Activated CD4-positive, alpha-beta T cell treated with anti-CD3 and anti-CD28 coated beads, Interleukin-2, amount 50 U/mL, for 48 hours (primary cell): Measurements from ENCODE around the gene DNAH10.

ENCODE experiments used
- DNase-seq, 2 experiments: peaks; one replicate each; pipeline ENCODE4 v3.0.0-alpha.2; 2020

Gene DNAH10

DNA sequence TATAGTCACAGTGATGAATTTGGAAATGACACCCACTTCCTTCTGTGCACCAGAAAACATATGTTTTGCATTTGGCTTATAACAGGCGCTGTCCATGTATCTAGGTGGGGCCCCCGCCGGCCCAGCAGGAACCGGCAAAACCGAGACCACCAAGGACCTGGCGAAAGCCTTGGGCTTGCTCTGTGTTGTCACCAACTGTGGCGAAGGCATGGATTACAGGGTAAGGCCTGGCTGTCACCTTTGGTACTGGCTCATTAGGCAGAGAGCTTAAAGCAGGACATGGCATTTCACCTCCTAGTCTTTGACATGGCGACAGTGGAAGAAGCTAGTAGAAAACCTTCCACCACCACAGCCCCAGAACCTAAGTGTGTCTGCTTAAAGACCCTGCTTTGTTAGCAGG is 85.8 kb downstream of the DNAH10 start:
- no peak for DNase-seq

DNA sequence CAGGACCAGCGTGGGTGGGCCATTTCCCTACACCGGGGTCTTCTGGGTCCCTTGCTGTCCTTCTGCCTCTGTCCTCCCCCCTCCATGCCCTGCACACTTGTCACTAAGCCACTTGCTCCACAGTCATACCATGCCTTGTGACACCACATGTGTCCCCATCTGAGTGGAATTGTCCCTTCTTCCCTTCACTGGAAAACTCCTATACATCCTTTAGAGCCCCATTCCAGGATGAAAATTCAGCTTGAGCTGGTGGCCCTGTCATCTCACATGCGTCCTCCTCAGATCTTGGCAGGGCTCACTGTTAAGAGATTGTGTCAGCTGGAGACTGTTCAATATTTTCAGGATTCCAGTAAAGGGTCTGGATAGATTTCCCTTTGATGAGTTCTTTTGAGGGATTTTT is 87.4 kb downstream of the DNAH10 start:
- no peak for DNase-seq

DNA sequence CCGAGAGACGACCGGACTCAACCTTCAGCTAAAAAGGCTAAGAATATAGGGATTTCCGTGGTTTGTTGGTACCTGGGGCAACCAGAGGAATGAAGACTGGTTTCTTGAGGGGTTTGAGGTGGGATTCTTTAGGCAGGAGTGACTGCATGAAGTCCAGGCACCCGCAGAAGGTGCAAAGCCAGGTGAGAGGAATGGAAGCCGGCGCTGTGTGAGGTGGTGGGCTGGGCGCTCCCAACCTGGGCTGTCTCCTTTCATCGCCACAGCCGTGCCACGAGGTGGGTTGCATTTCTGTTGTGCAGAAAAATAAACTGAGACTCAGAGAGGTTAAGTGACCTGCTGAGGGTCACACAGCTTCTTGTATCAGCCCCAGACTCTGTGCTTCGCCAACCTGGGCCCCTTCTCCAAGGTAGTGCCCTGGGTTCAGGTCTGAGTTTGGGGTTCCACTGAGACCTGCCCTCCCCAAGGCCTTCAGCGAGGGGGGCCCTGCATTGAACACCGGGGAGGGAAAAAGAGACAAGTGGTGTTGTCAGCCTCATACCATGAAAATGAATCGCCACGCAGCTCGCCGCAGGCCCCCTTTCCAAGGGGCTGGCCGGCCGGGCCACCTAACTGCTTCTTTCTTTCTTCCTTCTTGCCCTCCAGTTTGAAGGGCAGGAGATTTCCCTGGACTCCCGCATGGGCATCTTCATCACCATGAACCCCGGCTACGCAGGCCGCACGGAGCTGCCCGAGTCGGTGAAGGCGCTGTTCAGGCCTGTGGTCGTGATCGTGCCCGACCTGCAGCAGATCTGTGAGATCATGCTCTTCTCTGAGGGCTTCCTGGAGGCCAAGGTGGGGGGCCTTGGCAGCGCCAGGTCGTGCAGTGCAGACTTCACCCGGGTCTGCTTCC is 88.4 kb downstream of the DNAH10 start:
- DNase-seq, result no peak

DNA sequence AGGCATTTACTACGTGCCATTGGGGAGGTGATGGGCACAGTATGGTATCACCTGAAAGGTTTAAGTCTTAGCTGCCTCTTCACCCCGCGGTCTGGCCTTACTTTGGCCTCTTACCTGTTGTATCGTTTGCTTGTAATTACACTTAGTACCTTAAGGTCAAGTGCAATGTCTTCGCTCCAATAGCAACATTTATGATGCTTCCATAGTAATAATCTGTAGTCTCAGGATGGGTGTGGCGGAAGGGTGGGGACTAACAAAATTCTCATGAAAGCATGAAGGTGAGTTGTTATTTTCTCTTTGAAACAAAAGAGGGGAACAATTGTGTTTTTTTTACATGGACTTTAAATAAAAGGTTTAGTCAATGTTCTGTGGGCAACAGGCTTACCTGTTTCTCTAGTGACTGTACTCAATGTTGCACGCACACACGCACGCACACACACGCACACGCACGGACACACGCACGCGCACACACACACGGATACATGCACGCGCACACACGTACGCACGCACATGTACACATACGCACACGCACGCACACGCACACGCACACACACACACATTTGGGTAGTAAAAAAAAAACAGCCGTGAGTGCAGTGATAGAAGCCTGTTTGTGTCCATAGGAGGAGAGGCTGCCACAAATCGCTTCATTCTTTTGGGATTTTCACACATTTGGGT is 91.4 kb downstream of the DNAH10 start:
- DNase-seq, result no peak

DNA sequence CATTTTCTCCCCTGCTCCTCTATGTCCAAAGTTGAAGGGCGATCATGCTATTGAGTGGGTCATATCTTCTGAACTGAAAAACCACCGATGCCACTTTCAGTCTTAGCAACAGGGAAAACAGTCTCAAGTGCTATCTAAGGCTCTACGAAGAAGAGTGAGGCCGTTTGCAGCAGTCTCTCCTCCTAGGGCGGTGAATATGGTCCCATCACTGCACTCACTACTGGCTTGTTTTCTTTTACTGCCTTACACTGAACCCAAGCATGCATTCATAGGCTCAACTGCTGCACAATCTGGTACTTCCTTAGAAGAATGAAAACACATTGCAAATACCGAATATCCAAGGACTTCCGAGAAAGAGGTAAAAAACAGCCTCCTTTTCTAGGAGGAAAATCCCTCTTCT is 92.1 kb downstream of the DNAH10 start:
- DNase-seq, result no peak

DNA sequence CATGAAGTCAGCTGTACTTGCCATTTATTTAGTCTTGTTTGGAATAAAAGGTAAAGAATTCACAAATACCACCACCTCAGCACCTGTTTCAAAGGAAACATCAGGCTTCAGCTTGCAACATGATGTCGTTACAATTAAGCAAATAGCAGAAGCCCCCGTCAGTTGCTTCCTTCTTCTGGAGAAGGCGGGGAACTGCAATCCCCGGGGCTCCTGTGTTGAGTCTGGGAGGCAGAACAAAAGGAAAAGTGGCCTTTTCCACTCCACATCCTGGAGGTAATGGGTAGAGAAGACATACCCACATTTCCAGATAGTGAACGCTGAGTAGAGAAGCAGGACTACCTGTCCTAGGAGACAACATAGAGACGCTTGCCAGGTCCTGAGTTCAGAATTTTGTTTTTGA is 92.8 kb downstream of the DNAH10 start:
- no peak for DNase-seq

DNA sequence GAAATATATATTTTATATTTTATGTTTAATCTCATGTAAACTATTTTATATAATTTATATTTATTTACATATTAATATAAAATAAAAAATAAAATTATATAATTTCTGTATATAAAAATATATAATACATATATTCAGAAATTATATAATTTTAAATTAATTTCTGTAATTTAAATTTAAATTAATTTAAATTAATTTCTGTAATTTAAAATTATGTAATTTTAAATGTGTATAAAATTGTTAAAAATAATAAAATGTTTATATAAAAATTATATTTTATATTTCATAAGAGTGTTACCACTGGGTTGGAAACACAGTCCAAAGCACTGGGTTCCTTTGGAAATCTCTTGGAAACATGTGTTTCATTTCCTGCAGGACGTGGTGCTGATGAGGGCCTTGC is 94.6 kb downstream of the DNAH10 start:
- no peak for DNase-seq

DNA sequence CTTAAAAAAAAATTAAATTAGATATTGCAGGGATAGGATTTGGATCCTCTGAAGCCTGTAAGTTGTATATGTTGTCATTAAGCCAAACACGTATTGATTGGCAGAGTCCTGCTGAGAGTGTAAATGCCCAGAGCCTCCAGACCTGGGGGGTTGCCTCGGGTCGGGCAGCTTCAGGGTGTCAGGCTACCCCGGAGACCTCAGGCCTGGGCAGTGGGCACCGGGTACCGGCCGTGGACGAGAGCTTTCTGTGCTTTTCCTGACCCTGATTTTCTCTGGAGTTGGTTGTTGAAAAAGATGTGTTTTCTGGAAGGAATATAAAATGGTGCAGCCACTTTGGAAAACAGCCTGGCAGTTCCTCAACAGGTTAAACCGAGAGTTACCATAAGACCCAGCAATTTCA is 96.1 kb downstream of the DNAH10 start:
- DNase-seq, result no peak

DNA sequence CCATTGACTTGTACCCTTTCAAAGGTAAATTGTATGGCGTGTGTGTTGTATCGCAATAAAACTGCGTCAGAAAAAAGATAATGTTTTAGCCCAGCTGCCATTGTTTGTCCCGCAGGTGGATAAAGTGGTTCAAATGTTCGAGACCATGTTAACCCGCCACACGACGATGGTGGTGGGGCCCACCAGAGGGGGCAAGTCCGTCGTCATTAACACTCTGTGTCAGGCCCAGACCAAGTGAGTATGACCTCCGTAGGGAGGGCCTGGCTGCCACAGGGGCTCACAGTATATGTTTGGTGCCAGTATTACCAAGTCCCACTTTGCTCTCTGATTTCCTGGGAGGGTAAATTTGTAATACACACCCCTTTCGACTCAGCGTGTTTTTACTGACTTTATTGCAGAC is 96.9 kb downstream of the DNAH10 start:
- DNase-seq, result no peak

DNA sequence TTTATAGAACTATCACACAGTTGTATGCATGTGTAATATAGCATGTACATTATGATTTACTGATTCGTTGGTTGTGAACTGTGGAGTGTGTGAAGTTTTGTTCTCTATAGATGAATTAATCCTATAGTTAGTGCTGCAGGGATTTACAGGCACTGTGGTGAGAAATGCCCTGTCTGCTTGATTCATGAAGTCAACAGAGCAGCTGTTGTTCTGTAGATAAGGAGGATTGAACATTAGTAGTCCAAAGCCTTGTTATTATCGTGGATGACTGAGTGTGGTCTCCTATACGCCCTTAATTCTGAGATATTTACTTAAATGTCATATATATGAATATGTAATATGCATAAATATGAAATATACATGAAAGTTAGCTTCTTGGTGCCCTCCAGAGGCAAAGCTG is 98.3 kb downstream of the DNAH10 start:
- DNase-seq, result no peak

DNA sequence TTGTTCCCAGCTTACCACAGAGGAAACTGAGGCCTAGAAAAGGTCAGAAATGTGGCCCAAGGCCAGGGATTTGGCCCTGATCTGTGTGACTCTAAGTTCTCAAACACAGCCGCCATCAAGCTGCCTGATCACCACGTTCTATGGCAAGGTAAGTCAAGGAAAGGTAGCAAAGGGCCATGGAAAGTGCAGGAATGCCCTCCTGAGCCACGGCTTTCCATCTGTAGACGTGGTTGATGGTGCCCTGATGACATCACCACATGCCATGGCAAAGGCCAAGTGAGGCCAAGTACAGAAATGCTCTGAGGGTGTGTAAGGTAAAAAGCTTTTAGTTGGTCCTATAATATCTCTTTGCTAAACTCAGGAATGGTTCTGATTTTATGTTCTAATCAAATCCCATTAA is 99.3 kb downstream of the DNAH10 start:
- DNase-seq, result no peak

DNA sequence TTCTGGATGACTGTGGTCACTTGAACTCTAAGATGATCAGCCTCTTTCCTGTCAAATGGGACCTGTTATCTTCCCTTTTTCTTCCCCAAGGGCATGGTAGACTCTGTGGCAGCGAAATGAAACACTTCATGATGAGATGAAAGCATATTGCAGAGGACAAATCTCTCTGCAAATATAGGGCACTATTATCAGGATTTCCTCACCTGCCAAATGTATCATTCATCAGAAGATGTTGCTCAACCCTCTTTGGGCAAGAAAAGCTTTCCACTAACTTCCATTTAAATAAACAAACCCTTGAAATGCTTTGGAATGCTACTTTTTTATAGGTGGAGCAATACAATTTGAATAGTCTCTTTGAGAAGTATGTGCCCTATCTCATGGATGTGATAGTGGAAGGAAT is 105.0 kb downstream of the DNAH10 start:
- no peak for DNase-seq

DNA sequence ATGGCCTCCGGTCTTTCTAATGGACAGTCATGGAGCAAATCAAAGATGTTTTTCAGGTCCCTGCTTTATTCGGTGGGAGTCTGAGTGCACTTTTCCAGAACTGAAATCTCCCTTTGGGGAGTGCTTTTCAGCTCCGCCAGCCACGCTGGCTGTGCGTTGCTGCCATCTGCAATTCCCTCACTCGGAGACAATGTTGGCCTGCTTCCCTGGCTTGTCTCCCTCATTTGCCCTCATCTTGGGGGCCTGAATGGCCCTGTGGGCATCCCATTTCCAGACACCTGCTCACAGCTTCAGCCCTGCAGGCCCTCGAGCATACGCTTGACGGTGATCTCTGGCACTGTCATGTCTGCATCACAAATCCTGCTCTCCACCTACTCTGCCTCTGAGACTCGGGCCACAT is 106.7 kb downstream of the DNAH10 start:
- DNase-seq, result no peak

DNA sequence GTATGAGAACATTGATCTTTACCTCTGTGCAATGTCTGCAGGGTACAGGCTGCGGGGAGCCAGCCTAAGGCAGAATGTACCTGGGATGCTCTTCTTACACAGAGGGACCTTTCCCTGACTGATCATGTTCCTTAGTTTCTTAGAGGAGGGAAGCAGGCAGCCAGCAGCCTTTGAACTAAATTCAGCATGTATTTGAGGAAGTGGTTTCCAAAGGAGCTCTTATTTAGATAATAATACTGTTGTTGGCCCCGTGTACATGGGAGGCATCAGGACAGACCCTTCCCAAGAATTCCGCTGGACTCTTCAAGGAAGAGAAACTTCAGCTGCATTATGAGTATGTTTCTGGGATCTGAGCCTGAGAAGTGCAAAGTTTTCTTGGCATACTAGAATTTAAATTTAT is 111.7 kb downstream of the DNAH10 start:
- no peak for DNase-seq

DNA sequence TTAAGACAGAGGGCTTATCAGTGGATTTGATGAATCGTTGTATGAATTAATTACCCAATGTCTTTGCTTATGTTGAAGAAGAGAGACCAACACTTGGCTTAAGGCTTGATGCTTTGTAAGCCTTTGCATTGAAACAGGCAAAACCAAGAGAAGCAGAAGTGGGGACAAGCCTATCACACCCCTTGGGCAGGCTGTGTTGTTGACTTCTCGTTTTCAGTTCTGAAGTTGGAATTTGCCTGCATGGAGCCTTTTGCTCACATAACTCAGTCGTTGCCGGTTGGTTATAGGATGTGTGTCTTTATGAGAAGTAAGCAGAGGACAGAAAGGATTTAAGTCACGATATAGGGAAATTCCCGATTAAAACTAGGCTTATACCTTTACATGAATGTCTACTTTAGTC is 115.9 kb downstream of the DNAH10 start:
- DNase-seq, result no peak

DNA sequence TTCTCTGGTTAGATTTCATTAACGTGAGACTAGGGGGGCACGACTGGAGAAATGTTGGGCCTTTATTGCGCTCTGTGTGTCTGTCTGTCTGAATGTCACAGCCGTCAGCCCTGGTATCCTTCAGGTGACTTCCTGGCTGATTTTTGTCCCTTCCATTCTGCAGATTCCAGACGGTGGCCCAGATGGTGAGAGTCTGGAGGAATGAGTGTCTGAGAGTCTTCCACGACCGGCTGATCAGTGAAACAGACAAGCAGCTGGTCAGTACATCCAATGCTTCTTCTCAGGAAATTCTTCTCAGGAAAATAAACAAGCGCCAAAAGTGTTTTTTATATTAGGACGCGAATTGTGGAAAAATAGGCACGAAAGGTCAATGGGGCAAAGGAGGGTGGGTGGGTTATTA is 117.0 kb downstream of the DNAH10 start:
- no peak for DNase-seq

DNA sequence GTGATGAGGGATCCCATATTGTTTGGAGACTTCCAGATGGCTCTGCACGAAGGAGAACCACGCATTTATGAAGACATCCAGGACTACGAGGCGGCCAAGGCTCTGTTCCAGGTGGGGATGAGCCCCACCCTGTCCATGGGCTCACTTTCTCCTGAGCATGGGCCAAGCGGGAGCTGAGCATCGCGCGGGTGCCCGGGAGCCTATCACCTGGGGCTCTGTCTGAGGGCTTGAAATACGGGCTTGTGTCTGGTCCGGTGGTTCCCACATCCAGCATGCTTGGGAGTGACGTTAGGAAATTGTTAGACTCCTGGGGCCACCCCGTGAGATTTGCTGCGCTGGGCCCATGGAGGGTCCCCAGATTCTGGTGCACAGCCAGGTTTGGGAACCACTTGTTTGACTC is 117.6 kb downstream of the DNAH10 start:
- DNase-seq, result no peak

DNA sequence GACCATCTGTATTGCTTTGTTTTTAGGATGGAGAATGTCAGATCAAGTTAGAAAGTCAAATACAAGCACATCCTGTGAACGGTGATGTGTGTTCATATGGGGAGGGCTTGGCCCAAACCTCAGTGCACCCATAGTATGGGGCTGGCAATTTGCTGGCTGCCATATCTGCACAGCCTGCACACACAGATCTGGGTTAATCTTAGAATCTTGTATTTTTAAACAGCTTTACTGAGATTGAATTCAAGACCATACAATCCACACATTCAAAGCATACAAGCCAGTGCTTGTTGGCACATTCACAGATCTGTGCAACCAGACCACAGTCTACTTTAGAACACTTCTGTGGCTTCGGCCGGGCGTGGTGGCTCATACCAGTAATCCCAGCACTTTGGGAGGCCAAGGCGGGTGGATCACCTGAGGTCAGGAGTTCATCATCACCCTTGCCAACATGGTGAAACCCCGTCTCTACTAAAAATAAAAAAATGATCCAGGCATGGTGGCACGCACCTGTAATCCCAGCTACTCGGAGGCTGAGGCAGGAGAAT is 120.1 kb downstream of the DNAH10 start:
- DNase-seq, result no peak

DNA sequence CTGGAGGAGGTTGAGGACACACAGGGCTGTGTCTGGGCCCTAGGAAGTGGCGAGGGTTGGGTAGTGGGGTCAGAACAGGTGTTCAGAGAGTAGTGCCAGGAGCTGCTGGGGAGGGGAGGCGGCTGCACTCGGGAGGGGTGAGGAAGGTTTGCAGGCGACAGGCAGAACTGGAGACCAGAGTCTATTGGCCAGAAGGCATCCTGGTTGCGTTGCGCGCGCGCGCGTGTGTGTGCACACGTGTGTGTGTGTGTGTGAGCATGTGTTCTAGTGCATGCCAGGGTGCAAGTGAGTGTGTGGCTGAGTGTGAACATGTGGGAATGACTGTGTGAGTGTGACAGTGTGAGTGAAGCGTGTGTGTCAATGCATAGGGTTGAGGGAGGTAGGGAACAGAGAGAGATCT is 124.2 kb downstream of the DNAH10 start:
- no peak for DNase-seq

DNA sequence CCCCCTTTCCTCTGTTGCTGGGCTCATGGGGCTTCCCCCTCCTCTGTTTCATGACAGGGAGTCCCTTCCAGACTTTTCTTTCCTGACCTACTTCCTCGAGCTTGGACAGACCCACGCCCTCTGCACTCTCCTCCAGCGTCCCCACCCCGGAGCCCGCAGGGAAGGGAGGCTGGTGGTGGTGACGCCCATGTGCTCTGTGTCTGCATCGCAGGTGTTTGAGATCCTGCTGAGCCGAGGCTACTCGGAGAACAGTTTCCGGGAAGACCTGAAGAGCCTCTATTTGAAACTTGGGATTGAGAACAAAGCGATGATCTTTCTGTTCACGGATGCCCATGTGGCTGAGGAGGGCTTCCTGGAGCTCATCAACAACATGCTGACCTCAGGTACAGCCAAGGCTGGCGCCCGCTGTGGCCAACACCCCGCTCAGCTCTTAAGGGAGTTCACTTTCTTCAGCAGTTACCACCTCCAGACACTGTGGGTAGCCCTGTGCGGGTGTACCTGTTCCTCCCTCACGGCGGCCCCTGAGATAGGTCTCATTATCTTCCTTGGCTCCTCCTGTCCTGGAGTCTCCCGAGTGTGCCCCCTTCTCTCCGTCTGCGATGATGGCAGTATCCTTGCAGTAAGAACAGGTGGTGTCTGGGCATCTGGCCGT is 125.0 kb downstream of the DNAH10 start:
- no peak for DNase-seq

DNA sequence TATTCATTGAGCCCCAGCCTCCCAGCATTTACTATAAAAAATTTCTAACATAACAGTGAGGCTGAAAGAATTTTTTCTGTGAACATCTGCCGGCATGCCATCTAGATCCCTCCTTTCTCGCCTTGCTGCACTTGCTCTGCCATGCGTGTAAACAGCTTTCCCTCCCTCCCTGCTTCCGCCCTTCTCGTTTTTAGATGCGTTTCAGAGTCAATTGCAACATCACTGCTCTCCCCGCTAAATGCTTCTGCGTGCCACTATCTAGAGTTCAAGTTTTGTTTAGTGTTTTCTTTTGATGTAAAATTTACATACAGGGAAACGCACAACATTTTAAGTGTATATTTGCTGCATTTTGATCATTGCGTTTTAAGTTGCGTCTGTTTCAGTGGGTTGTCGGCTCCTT is 126.9 kb downstream of the DNAH10 start:
- DNase-seq, result no peak

DNA sequence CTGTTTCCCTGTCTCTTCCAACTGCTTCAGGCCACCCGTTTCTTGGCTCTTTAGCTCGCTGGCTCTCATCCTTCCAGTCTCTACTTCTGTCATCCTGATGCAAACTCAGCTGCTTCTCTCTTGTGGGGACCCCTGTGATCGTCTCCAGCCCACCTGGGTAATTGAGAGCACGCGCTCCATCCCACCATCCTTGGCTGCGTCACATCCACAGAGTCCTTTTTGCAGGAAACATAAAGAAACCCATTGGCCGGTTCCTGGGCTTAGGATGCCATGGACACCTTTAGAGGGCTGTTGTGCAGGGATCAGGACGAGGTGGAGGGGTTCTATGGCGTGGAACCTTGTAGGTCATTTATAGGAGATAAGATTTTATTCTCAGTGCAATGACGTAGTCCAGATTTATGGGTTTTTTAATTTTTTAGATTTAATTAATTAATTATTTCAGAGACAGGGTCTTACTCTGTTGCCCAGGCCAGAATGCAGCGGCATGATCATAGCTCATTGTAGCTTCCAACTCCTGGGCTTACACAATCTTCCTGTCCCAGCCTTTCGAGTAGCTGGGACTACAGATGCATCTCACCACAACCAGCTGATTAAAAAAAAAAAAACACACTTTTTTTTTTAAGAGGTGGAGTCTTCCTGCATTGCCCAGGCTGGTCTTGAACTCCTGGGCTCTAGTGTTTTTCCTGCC is 127.9 kb downstream of the DNAH10 start:
- no peak for DNase-seq

DNA sequence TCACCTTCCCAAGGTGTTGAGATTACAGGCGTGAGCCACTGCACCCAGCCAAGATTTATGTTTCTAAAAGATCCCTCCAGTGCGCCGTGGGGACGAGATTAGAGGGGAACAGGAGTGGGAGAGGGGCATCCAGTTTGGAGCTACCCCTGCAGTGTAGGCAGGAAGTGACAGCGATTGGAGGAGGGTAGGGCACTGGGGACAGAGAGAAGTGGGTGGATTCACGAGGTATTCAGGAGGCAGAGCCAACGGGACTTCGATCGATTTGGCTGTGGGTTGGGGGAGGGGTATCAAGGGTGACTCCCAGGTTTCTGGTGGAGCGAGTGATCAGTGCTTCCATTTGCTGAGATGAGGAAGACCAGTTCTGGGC is 128.4 kb downstream of the DNAH10 start:
- no peak for DNase-seq
